Mucosa of gallbladder (tissue), 1 donor: ENCODE data around the gene GCN1. TPM values are rescaled to one million over a fixed set of nuclear protein-coding genes. Genes with fewer than 3 reads are reported as not detected.
"Not testable (repeated sequence)": the region's sequence is repeated elsewhere in the genome, so short reads cannot be mapped to it uniquely, and the experiment has no call there.

Experiments used
- DNase-seq: peaks from one replicate; pipeline ENCODE4 v3.0.0-alpha.2; 2020; ENCODE audit warnings: low spot score
- total RNA-seq: library from RNA; stranded (reverse); gene quantifications from one replicate; pipeline ENCODE4 v1.2.1, GENCODE V29; 2021
- donor health status: DM: no; HTN: no; CAD: no.

Gene GCN1, protein sequence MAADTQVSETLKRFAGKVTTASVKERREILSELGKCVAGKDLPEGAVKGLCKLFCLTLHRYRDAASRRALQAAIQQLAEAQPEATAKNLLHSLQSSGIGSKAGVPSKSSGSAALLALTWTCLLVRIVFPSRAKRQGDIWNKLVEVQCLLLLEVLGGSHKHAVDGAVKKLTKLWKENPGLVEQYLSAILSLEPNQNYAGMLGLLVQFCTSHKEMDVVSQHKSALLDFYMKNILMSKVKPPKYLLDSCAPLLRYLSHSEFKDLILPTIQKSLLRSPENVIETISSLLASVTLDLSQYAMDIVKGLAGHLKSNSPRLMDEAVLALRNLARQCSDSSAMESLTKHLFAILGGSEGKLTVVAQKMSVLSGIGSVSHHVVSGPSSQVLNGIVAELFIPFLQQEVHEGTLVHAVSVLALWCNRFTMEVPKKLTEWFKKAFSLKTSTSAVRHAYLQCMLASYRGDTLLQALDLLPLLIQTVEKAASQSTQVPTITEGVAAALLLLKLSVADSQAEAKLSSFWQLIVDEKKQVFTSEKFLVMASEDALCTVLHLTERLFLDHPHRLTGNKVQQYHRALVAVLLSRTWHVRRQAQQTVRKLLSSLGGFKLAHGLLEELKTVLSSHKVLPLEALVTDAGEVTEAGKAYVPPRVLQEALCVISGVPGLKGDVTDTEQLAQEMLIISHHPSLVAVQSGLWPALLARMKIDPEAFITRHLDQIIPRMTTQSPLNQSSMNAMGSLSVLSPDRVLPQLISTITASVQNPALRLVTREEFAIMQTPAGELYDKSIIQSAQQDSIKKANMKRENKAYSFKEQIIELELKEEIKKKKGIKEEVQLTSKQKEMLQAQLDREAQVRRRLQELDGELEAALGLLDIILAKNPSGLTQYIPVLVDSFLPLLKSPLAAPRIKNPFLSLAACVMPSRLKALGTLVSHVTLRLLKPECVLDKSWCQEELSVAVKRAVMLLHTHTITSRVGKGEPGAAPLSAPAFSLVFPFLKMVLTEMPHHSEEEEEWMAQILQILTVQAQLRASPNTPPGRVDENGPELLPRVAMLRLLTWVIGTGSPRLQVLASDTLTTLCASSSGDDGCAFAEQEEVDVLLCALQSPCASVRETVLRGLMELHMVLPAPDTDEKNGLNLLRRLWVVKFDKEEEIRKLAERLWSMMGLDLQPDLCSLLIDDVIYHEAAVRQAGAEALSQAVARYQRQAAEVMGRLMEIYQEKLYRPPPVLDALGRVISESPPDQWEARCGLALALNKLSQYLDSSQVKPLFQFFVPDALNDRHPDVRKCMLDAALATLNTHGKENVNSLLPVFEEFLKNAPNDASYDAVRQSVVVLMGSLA (N-terminal part only)
- 80.4 TPM for total RNA-seq

DNA sequence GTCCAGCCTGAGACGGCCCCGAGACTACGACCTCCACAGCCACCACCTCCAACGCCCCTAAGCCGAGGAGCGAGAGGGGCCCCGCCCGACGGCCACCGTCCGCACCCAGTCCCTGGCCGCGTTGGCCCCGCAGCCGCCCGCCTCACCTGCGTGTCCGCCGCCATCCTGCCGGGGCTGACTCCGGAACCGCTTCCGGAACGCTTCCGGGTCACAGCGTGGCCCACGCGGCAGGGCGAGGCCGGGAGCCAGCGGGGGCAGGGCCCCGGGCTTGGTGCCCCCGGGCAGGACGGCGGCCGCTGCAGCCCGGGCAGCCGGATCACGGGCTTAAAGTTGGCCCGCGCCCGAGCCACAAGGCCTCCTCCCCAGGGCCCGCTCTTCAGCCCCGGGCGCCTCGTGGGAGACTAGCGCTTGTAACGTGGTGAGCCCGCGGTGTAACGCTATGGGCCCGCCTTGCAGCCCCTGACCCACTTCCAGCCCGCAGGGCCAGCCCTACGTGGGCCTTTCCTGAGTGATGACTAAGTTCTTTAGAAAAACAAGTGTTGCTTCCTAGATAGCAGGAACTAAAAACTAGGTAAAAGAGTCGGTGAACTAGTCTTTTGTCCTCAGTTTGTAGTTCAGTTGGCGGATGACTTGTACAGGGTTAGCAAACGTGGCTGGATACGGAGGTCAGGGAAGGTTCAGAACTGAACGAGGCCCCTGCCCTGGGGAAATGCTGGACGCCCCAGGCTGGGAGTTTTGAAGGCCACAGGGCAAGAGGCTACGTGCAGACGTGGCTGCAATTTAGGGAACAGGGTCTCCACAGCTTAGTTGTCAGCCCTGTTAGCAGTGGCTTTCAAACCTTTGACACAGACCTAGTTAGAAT lies at the start of gene GCN1:
TSS of gene GCN1 (minus strand) at position 182 of the 862 bp plus-strand sequence. CDS start at position 164, 18 bp downstream.
- peak; percentile 75 for DNase-seq

DNA sequence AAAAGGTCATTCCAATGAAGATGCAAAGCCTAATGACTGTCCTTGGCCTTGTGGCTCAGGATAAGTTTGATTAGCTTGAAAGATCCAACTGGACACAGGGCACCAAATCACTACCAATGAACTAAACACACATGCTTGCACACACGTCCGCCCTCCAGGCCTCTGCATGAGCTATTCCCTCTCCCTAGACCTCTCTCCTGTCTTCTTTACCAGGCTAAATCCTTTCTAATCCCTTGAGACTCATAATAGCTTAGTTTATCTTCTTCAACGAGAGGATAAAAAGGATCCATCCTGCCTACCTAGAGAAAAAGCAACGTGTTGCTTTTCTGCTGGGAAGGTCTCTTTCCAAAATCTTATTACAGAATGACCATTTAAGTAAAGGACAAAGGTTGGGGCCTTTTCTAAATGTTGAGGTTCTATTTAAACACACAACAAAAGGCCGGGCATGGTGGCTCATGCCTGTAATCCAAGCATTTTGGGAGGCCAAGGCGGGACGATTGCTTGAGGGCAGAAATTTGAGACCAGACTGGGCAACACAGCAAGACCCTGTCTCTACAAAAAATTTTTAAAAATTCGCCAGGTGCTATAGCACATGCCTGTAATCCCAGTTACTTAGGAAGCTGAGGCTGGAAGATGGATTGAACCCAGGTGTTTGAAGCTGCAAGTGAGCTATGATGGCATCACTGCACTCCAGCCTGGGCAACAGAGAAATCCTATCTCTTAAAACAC lies 48.6 kb upstream of the GCN1 start:
- DNase-seq: no peak

DNA sequence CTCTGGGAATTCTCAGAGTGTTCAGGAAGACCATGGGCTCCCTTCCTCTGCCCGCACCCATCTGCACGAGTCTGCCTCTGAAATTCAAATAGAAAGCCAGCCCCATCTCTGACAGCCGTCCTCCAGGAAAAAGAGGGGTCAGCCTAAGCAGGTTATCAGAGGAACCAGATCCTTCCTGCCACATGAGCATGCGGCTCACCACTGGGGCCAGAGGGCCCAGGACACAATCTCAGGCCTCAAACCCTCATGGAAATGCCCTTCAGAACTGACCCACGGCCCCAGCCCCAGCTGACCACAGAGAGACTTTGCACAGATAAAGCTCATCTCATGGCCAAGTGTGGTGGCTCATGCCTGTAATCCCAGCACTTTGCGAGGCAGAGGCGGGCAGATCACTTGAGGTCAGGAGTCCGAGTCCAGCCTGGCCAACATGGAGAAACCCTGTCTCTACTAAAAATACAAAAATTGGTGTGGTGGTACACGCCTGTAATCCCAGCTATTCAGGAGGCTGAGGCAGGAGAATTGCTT lies 47.8 kb upstream of the GCN1 start:
- DNase-seq: no peak

DNA sequence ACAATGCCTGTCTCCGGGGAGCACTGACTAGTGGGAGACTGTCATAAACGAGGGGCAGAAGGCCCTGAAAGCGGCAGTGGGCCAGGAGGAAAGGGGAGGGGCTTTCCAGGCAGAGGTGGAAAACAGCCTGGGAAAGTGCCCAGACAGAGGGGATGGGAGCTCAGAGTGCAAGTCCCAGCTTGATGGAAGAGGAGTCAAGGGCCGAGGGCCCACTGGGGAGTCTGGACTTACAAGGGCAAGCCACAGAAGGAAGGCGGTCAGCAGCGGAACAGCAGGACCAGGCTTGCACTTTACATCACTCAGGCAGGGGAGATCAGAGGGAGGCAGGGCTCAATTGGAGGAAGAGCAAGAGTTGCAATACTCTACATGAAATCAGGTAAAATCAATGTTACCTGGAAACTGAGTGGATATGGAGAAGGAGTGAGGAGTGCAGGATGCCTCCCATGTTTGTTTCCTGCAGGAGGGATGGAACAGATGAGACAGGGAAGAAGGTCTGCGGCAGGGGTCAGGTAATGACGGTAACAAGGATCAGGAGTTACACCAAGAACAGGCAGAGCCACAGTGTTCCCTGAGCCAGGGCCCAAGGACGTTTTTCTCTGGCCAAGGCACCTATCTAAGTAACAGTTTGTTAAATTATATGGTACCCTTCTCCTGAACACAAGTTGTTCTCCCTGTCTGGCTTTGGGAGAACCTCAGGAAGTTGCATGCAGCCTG lies 47.2 kb upstream of the GCN1 start:
- no peak for DNase-seq

DNA sequence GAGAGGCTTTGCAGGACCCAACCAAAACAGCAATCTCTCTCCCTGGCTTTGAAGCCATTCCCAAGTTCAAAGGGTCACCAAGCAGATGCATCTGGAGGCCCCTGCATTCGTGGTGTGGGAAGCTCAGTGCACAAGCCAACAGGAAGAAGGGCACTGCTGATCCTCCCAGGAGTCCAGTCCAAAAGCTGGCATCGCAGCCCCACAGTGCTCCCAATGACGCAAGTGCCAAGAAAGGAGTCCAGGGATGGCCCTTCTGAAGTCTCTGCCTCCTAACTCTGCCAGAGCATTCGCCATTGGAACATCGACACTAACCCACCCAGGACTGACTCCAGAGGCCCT lies 45.9 kb upstream of the GCN1 start:
- DNase-seq: no peak

DNA sequence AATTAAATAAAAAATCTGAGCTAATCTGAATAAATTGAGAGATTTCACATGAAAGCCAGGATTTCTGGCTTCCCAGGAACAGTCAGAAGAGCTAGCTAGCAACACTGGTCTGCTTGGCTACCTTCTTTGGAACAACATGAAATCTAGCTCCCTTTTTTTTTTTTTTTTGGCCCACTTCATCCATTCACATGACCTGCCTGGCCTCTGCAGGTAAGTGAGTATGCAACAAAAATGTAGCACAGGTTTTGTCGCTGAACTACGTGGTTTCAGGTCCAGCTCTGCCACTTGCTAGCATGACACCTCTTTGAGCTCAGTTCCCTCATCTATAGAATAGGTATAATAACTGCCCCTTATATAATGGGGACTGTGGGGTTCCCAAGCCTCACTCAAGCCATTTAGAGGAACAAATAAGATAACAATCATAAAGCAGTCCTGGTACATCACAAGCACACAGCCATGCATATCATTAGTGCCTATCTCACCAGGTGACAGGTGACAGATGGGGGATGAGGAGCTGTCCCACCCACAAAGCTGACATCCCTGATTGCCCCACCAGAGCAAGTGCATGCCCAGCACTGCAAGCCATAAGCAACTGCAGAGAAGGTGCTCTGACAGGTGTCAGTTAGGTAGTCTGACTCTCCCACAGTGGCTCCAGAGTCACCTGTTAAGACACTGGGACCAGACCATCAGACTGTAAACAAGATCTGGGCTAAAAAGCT lies 45.4 kb upstream of the GCN1 start:
- DNase-seq: no peak

DNA sequence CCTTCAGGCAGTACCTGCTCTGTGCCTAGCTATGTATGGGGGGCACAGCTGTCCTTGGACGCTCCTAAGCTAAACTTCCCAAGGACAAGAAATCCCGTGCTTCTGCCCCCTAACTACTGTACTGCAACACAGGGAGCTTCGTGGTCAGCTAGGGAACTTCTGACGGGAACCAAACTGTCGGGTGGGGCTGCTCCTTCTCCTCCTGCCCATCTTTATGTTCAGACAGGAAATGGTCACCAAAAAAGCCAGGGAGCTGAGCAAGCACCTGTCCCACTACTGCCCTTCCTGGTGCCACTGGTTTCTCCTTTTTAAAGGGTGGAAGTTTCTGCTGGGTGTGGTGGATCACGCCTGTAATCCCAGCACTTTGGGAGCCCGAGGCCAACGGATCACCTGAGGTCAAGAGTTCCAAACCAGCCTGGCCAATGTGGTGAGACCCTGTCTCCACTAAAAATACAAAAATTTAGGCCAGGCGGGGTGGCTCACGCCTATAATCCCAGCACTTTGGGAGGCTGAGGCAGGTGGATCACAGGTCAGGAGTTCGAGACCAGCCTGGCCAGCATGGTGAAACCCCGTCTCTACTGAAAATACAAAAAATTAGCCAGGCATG lies 44.4 kb upstream of the GCN1 start:
- no peak for DNase-seq

DNA sequence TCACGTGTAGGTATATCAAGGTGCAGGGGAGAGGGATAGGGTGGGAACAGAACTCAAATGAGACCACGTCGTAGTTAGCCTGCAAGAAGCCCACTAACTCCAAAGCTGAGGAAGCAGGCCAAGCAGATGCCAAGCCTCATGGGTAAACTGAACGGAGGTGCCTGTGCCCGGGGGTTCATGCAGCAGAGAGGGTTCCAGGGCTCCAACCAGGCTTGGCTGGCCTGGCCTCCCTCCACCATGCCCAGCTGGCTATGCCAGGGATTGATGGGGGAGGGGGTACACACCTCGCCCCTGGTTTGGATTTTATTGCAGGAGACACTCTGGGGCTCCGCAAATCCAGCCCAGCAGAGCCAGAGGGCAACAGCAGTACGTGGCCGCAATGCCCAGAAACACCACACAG lies 43.7 kb upstream of the GCN1 start:
- DNase-seq: no peak

DNA sequence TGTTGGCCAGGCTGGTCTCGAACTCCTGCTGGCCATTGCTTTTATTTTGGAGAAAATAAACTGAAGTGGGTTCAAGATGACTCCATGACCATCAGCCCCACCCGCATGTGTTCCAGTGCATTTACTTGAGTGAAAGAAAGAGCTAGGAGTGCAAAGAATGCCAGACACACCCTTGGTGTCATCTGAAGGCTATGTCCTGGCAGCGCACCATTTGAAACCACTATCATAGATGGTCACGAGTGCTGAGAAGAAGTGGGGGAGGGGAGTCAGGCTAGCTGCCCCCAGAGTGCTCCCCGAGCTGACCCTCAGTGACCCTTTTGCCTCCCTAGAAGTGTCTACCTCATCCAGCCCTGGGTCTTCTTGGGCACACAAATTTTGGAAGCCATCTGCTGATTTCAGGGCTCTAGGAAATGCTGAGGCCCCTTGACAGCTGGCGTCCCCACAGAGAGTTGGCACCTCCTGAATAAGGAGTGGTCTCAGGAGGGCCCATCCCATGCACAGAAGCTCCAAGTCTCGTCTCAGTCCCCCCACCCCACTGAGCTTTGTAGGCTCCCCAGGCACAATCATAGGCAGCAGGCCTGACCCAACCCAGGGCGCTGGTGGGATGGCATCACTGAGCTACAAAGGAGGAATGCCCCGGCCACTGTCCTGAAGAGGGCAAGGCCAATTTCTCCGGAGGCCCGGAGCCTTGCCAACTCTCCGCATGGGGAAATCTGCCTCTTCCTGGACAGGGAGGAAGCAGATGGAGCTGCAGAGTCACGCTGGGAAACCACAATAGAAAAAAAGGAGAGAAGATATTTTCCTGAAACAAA lies 43.1 kb upstream of the GCN1 start:
- DNase-seq: peak; percentile 60

DNA sequence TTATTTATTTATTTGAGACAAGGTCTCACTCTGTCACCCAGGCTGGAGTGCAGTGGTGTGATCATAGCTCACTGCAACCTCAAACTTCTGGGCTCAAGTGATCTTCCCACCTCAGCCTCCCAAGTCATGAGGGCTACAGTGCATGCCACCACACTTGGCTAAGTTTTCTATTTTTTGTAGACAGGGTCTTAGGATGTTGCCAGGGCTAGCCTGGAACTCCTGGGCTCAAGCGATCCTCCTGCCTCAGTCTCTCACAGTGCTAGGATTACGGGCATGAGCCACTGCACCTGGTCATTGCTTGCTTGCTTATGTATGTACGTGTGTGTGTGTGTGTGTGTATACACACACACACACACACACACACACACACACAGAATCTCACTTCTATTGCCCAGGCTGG lies 42.3 kb upstream of the GCN1 start:
- DNase-seq: not testable (repeated sequence)

DNA sequence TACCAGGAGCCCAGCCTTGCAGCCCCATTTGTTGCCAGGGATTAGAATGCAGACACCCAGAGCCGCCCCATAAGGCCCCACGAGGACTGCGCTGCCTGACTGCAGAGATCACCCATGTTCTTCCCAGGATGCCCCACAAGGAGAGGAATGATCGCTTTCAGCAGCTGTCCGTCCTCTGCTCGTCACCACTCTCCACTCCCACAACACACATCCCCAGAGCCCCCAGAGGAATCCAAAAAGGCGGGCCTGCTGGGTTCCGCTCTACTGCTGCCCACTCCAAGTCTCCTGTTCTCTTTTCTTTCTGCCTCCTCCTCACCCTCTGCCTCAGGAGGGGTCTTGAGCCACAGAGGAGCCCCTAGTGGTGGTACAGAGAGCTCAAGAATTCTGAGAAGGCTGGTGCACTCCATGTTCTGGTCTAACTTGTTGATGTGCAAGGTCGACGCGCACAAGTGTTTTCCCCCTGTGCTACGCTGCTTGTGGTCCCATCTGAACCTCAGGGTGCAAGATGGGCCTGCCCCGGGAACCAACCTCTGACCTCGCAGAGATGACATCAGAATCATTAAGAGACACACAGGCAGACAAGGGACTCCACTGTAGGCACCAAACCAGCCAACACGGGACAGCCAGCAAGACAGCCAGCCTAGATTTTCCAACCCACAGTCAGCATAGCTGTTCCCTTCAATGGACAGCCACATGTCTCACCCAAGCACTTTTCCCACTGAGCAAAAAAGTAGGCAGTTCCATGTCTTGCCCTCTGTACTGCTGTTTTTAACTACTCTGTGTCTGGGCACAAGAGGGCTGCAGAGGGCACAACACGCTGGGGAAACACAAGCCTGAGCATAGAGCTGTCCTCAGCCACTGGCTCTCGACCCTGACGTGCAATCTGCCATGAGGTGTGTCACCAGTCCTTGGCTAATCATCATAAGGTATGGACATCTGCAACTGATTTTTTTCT lies 41.1 kb upstream of the GCN1 start:
- DNase-seq: no peak

DNA sequence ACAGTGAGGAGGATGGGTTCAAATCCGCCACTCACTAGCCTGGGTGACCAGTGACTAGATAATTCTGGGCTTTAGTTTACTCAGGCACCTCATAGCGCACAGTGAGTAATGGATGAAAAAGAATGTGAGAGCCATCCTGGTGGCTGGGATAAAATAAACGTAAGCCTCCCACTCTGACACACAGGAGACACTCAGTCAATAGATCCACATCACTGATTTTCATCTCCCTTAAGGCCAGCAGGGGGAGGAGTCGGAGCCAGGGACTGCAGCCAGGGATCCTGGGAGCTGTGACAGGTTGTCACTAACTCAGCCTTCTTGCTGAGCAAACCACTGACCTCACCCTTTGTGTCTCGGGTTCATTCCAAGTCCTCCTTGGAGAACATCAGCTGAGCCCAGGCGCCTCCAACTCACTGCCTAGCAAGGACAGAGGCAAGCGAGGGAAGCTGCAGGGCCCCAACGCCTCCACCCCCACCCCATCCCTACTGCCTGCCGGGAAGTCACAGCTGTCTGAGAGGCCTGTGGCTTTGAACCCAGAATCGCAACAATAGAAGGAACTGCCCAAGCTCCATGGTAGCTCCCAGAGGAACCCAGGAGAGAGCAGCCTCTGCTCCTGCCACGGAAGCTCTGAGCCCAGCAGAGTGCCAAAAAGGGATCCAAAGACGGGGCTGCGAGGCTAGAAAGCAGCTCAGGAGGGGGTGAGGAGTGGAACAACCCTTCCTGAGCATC lies 40.3 kb upstream of the GCN1 start:
- DNase-seq: peak; percentile 86

DNA sequence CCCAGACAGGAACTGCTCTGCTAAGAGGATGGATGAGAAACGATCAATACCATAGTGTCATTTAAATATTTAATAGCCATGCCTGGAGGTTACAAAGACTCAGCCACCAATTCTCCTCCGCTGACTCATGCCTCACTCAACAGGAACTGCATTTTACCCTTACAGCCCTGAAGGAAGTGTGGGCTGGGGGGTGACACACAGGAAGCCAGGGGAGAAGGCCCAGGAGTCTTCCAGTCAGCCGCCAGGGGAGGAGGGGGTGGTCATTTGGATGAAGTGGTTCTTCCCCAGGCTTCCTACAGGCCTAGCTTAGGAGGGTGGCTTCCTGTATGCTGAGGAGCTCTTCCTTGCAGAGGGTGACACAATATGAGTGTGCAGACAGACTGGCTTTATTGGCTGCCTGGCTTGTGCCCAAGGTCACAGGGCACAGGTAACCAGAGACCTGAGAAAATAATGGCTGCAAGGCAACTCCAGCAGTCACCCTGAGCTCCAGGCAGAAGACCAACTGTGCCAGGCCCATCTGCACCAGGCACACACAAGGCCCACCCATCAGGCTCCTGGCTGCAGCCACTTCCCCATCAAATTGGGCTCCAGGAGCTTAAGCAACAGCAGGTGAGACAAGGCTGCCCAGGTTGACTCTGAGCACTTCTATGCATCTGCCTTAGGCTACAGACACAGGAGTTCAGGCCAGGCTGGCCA lies 36.9 kb upstream of the GCN1 start:
- peak; percentile 63 for DNase-seq

DNA sequence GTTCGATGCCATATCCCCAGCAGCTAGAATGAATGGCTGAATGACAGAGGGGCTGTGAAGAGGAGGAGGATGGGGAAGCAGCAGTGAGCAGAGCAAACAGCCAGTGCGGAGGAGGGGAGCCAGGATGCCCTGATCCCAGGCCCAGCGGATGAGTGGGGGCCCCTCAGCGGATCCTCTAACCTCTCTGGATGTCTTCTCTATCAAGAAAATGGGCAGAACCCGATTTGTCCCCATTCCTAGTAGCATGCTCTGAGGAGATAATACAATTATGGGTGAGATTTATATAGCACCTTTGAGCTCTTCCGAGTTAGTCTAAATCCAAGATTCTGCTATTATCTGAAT lies 36.4 kb upstream of the GCN1 start:
- DNase-seq: no peak

DNA sequence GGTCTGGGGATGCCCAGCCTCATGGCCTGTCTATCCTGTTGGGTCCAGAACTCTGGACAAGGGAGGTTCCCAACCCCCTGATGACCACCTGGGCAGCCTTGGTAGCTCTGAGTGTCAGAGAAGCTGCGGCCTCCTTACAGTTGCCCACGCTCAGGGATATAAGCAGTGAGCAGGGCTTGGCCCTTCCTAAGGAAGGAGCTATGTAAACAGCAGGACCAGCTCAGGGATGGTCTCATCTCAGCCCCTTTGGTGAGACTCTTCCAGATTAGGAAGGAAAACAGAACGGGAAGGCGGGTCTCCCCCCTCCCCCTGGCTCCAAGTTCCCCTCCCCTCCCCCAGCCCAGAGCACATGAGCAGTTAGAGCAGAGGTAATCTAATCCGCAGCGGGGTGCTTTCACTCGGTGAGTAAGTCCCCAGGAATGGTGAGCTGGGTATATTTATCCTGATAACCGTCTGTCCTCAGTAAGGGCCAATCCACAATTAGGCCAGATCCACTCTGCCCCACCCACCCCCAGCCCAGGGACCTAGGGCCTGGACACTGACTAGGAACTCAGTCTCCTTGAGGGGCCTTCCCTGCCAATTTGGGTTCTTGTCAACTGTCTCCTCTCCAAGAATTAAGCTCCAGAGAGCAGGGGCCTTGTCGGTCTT lies 35.9 kb upstream of the GCN1 start:
- peak; percentile 59 for DNase-seq
